Measurements from ENCODE around the gene VPS25. TPM values are rescaled to one million over a fixed set of nuclear protein-coding genes. Genes with fewer than 3 reads are reported as not detected.

Gene VPS25
- total RNA-seq, 2 experiments from 2014 or later = 78.4 to 84.1 TPM

- Histone ChIP-seq H3K79me2 (ENCODE audit: insufficient read depth, low read depth, low read length) (peaks cover 20% of the 10 kb centered on the region), H3K9me2 (ENCODE audit: insufficient read depth, low read length) (no peaks in the 10 kb centered on the region), H4K20me1 (ENCODE audit: insufficient read depth, low read length) (no peaks in the 10 kb centered on the region), H3K9me3 (ENCODE audit: low read length) (no peaks in the 10 kb centered on the region), H3K36me3 (ENCODE audit: insufficient read depth, low read length) (peaks cover 72% of the 10 kb centered on the region), H3K27ac (ENCODE audit: low read depth, low read length, poor library complexity, severe bottlenecking) (no peak overlapping the region), H3K4me3 (ENCODE audit: low read depth, low read length, poor library complexity, severe bottlenecking) (no peak overlapping the region), H3K4me2 (ENCODE audit: low read length) (no peak overlapping the region), H2AFZ (ENCODE audit: low read length) (no peak overlapping the region), H3K4me1 (ENCODE audit: insufficient read depth, low read length, poor library complexity, severe bottlenecking) (peaks cover 20% of the 10 kb centered on the region)
- ChIA-PET CTCF (ENCODE audit: unreplicated experiment) (interaction anchor here (0.5 kb wide), 1 partner anchor 87 kb away, joined by 4 read pairs; no protein-coding TSS in a partner anchor), POLR2A (no interaction called here)
- TF ChIP-seq EZH2phosphoT487 (IDR thresholded peaks at IDR 0.05; ENCODE audit: borderline replicate concordance, low read depth, low read length) = no peak
- peak; percentile 98 for TF ChIP-seq CTCF (conservative IDR thresholded peaks at IDR 0.05; ENCODE audit: low read length)
- intact Hi-C loops (cut with micrococcal nuclease; ENCODE audit: unreplicated experiment) = loop anchor here (1.0 to 10.0 kb wide), 2 partner anchors 109 to 245 kb away; partner anchors contain the start of gene PSMC3IP
- no TSS peak for BruUV-seq (replicated peaks)
- peak; percentile 80 for DNase-seq (ENCODE audit: low spot score)
Measured at GRCh38 chr17:42819939-42820535, 46.8 kb downstream of the VPS25 start.

GRCh38 chr17:42821176-42821575, 47.9 kb downstream of the VPS25 start:
- Histone ChIP-seq H3K4me1 (ENCODE audit: insufficient read depth, low read length, poor library complexity, severe bottlenecking) (peaks cover 24% of the 10 kb centered on the region), H3K4me2 (ENCODE audit: low read length) (no peak overlapping the region), H3K36me3 (ENCODE audit: insufficient read depth, low read length) (peaks cover 61% of the 10 kb centered on the region), H3K9me3 (ENCODE audit: low read length) (no peaks in the 10 kb centered on the region), H3K79me2 (ENCODE audit: insufficient read depth, low read depth, low read length) (peaks cover 20% of the 10 kb centered on the region), H4K20me1 (ENCODE audit: insufficient read depth, low read length) (no peaks in the 10 kb centered on the region), H3K27ac (ENCODE audit: low read depth, low read length, poor library complexity, severe bottlenecking) (no peak overlapping the region), H2AFZ (ENCODE audit: low read length) (no peak overlapping the region), H3K4me3 (ENCODE audit: low read depth, low read length, poor library complexity, severe bottlenecking) (no peak overlapping the region), H3K9me2 (ENCODE audit: insufficient read depth, low read length) (no peaks in the 10 kb centered on the region)
- ChIA-PET POLR2A (interaction anchor here (1.1 kb wide), 1 partner anchor 23 kb away, joined by 3 read pairs; the partner anchor contains the start of genes CNTD1 and COA3), CTCF (ENCODE audit: unreplicated experiment) (no interaction called here)
- intact Hi-C loops (cut with micrococcal nuclease; ENCODE audit: unreplicated experiment) = loop anchor here (10.0 kb wide), 1 partner anchor 246 kb away; the partner anchor contains the start of gene PSMC3IP
- DNase-seq (ENCODE audit: low spot score) = no peak
- BruUV-seq (replicated peaks) = no TSS peak
- TF ChIP-seq EZH2phosphoT487 (IDR thresholded peaks at IDR 0.05; ENCODE audit: borderline replicate concordance, low read depth, low read length) = no peak
- no peak for TF ChIP-seq CTCF (conservative IDR thresholded peaks at IDR 0.05; ENCODE audit: low read length)

DNA sequence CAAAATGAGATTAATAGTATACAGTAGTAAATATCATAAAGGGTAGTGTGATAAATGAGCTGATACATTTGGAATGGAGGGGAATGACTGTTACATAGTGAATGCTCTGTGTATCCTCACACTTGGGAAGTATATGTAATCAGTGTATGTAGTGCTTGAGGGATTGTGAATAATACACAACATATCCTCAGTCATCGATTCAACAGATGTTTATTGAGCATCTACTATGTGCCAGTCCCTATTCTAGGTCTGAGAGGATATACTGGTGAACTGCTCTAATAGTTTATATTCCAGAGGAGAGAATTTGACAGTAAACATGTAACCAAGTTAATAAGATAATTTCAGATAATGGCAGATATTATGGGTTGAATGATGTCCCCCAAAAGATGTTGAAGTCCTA, 54.2 kb downstream of the VPS25 start:
- Histone ChIP-seq H3K36me3 (ENCODE audit: insufficient read depth, low read length) (peaks cover 2% of the 10 kb centered on the region; the same call in 1 of the 2 replicates), H3K4me1 (ENCODE audit: insufficient read depth, low read length, poor library complexity, severe bottlenecking) (peaks cover 29% of the 10 kb centered on the region), H3K27ac (ENCODE audit: low read depth, low read length, poor library complexity, severe bottlenecking) (no peak overlapping the region), H3K4me2 (ENCODE audit: low read length) (no peak overlapping the region), H3K9me2 (ENCODE audit: insufficient read depth, low read length) (no peaks in the 10 kb centered on the region), H3K9me3 (ENCODE audit: low read length) (no peaks in the 10 kb centered on the region), H3K79me2 (ENCODE audit: insufficient read depth, low read depth, low read length) (peaks cover 20% of the 10 kb centered on the region), H4K20me1 (ENCODE audit: insufficient read depth, low read length) (no peaks in the 10 kb centered on the region), H2AFZ (ENCODE audit: low read length) (no peak overlapping the region), H3K4me3 (ENCODE audit: low read depth, low read length, poor library complexity, severe bottlenecking) (no peak overlapping the region)
- no TSS peak for BruUV-seq (replicated peaks)
- no peak for TF ChIP-seq CTCF (conservative IDR thresholded peaks at IDR 0.05; ENCODE audit: low read length)
- no peak for TF ChIP-seq EZH2phosphoT487 (IDR thresholded peaks at IDR 0.05; ENCODE audit: borderline replicate concordance, low read depth, low read length)
- ChIA-PET POLR2A (no interaction called here), CTCF (ENCODE audit: unreplicated experiment) (interaction anchor here (0.5 kb wide), 1 partner anchor 35 kb away, joined by 3 read pairs; no protein-coding TSS in a partner anchor)
- no peak for DNase-seq (ENCODE audit: low spot score)
- intact Hi-C loops (cut with micrococcal nuclease; ENCODE audit: unreplicated experiment) = loop anchor here (10.0 kb wide), 1 partner anchor 253 kb away; the partner anchor contains the start of gene PSMC3IP

Measured in OCI-LY7 (cell line).